Aorta (tissue), 5 donors: ENCODE results near the gene SMIM38. TPM values are rescaled to one million over a fixed set of nuclear protein-coding genes. Genes with fewer than 3 reads are reported as not detected.

Experiments
- ATAC-seq: fragments of 200-7000 bp; cut with Tn5 transposase; one replicate; pipeline ENCODE4 v1.9.1; 2022; ENCODE audit warnings: moderate library complexity; ENCODE audit not compliant: low FRiP score
- DNase-seq, 2 donors: peaks; one replicate each; pipeline ENCODE4 v3.0.0-alpha.2; 2020
- H3K27ac ChIP-seq, 2 donors: one replicate each; pipeline ENCODE4 v1.5.1; 2013; ENCODE audit warnings: low read length in 2 of 2, mild to moderate bottlenecking in 2 of 2, moderate library complexity in 2 of 2, control low read depth in 1 of 2, inconsistent platforms in 1 of 2, low read depth in 1 of 2
- H3K27me3 ChIP-seq, 2 donors: one replicate each; pipeline ENCODE4 v1.6.1; 2013; ENCODE audit warnings: control low read depth in 1 of 2, low read length in 1 of 2, mild to moderate bottlenecking in 1 of 2, moderate library complexity in 1 of 2; ENCODE audit not compliant: insufficient read depth in 2 of 2, control insufficient read depth in 1 of 2
- H3K36me3 ChIP-seq, 2 donors: one replicate each; pipeline ENCODE4 v1.6.1; 2013; ENCODE audit warnings: control low read depth in 1 of 2, low read length in 1 of 2, mild to moderate bottlenecking in 1 of 2; ENCODE audit not compliant: insufficient read depth in 2 of 2, control insufficient read depth in 1 of 2
- H3K4me1 ChIP-seq, 2 donors: one replicate each; pipeline ENCODE4 v1.6.1; 2013; ENCODE audit warnings: low read length in 2 of 2, control low read depth in 1 of 2, mild to moderate bottlenecking in 1 of 2, moderate library complexity in 1 of 2; ENCODE audit not compliant: insufficient read depth in 2 of 2, control insufficient read depth in 1 of 2
- H3K4me3 ChIP-seq, 2 donors: one replicate each; pipeline ENCODE4 v1.5.1; 2013; ENCODE audit warnings: low read length in 2 of 2, control low read depth in 1 of 2, mild to moderate bottlenecking in 1 of 2
- H3K9me3 ChIP-seq: one replicate; pipeline ENCODE4 v1.6.1; 2013; ENCODE audit warnings: mild to moderate bottlenecking, low read length; ENCODE audit not compliant: control insufficient read depth
- WGBS, 2 donors: extraction: QIAGEN DNeasy Blood & Tissue Kit; methylation state at CpG; one replicate each; pipeline ENCODE4 v1.1.7; 2013; 5-methylcytosine and 5-hydroxymethylcytosine counted together
- intact Hi-C, 2 donors: fragments of 100-400 bp; cut with DNase I; formaldehyde crosslinking; loops; one replicate each; pipeline versions ENCODE4 v1.14.2 to v1.15.0; 2022
- polyA plus RNA-seq, 2 donors: library from polyadenylated mRNA; stranded (reverse); fragments of 200-250 nt; gene quantifications; one replicate each; pipeline ENCODE4 v1.2.3, GENCODE V29; 2013
- total RNA-seq, 2 donors: library from RNA; stranded (reverse); fragmentation: NEBNext Ultra II Directional; extraction: Animal tissue kit (Norgen Biotek cat#: 25700); gene quantifications; one replicate each; pipeline ENCODE4 v1.2.1, GENCODE V29; 2021
- donor health status: healthy with polysubstance abuse.
- donor health status: Bipolar disorder and iron deficiency.
- donor health status: DM: no; HTN: no; CAD: no.
- donor health status: DM: no; HTN: no; CAD: no.
- donor health status: DM: yes; HTN: yes; CAD: no.

SMIM38 gene
- total and polyA plus RNA-seq, 4 donors = 0.56 to 2.8 (median 1.6) TPM; not detected in 1

DNA sequence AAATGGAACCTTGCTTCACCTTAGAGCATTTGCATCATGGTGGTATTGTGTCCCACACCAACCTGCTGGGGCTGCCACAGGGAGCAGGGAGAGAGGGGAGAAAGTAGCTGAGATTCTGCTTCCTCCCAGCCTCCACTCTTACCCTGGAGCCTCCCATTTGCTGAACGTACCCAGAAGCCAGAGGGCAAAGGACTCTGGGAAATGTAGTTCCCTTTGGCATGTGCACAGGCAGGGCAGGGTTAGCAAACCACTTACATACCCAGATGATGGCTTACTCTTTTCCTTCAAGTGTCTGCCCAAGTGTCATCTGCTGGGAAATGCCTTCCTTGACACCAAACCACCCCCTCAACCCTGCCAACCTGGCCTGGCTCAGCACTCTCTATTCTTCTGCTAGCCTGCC is 16.9 kb downstream of the SMIM38 start:
- 15 to 35% methylated on average over 1 of the region's 1 CpG for WGBS, 2 donors
- ATAC-seq = no peak
- Histone ChIP-seq H3K27me3 (no peaks in the 10 kb centered on the region), H3K4me1 (no peaks in the 10 kb centered on the region), H3K9me3 (peaks cover 2% of the 10 kb centered on the region), H3K27ac (no peak overlapping the region), H3K4me3 (no peak overlapping the region), H3K36me3 (no peaks in the 10 kb centered on the region)
- intact Hi-C loops = no loop called here
- DNase-seq = peak in 1 of 2 donors; percentile 1

- WGBS, 2 donors = 95 to 96% methylated on average over 3 of the region's 3 CpGs
- intact Hi-C loops = no loop called here
- Histone ChIP-seq H3K4me1 (no peaks in the 10 kb centered on the region), H3K4me3 (no peak overlapping the region), H3K36me3 (no peaks in the 10 kb centered on the region), H3K27me3 (no peaks in the 10 kb centered on the region), H3K27ac (no peak overlapping the region), H3K9me3 (peaks cover 2% of the 10 kb centered on the region)
- ATAC-seq = no peak
- DNase-seq = peak; percentile 17 to 55
Observed at GRCh38 chr11:69173331-69173730, 17.6 kb downstream of the SMIM38 start.

- Histone ChIP-seq H3K36me3 (no peaks in the 10 kb centered on the region), H3K27ac (no peak overlapping the region), H3K27me3 (no peaks in the 10 kb centered on the region), H3K9me3 (peaks cover 2% of the 10 kb centered on the region), H3K4me1 (no peaks in the 10 kb centered on the region), H3K4me3 (no peak overlapping the region)
- intact Hi-C loops = no loop called here
- 90 to 91% methylated on average over 8 of the region's 8 CpGs for WGBS, 2 donors
- peak; percentile 0 to 59 for DNase-seq
- no peak for ATAC-seq
Observed at GRCh38 chr11:69173925-69174581, 18.3 kb downstream of the SMIM38 start.

DNA sequence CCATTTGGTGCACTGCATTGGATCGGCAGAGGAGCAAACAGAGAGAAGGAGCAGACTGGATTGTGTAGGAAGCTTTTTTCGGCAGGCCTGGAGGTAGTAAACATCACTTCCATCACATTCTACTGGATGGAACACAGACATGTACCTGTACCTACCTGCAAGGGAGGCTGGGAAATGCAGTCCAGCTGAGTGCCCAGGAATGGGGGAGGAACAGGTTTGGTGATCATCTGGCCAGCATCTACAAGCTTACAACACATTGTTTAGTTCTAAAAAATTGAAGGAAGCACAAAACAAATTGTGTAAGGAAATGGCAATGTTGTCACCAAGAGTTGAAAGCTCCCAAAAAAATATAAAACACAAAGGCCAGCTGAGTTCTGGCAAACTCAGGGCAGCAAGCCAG is 19.1 kb downstream of the SMIM38 start:
- ATAC-seq (no peak), DNase-seq (no peak)
- Histone ChIP-seq H3K36me3 (no peaks in the 10 kb centered on the region), H3K4me1 (no peaks in the 10 kb centered on the region), H3K27me3 (no peaks in the 10 kb centered on the region), H3K27ac (no peak overlapping the region), H3K9me3 (peaks cover 2% of the 10 kb centered on the region), H3K4me3 (no peak overlapping the region)
- intact Hi-C loops = no loop called here
- 95% methylated on average over 2 of the region's 2 CpGs for WGBS, 2 donors

DNA sequence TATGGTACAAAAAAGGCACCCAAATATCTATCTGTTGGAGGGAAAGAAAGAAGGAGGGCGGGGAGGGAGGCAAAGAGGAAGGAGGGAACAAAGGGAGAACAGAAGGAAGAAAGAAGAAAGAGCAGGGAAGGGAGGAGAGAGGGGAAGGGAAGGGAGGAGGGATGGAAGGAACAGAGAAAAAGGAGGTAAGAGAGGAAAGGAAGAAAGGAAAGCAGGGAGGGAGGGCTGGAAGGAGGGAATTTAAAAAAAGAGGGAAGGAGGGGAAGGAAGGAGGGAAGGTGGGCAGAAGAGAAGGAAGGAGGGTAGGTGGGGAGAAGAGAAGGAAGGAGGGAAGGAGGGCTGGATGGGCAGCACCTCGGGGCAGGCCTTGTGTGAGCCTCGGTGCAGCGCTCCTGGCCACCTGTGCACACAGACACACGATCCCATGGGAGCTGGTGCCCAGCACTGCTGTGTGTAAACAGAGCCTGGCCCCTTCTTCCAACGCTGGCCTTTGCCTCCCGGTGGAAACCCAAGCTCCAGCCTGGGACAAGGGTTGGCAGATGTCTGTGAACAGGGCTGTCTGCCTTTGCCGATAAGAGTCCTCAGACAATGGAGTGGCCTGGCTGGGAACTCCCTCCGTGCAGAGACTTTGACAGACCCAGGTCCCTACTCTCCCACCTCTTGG is 23.2 kb downstream of the SMIM38 start:
- Histone ChIP-seq H3K27ac (no peak overlapping the region), H3K27me3 (no peaks in the 10 kb centered on the region), H3K4me1 (no peaks in the 10 kb centered on the region), H3K4me3 (no peak overlapping the region), H3K9me3 (peaks cover 4% of the 10 kb centered on the region), H3K36me3 (no peaks in the 10 kb centered on the region)
- 74 to 80% methylated on average over 9 of the region's 9 CpGs for WGBS, 2 donors
- DNase-seq = peak in 1 of 2 donors; percentile 29
- ATAC-seq = no peak
- intact Hi-C loops = no loop called here

- Histone ChIP-seq H3K36me3 (no peaks in the 10 kb centered on the region), H3K9me3 (peaks cover 2% of the 10 kb centered on the region), H3K27me3 (no peaks in the 10 kb centered on the region), H3K27ac (no peak overlapping the region), H3K4me1 (no peaks in the 10 kb centered on the region), H3K4me3 (no peak overlapping the region)
- ATAC-seq (no peak), DNase-seq (peak in 1 of 2 donors; percentile 12)
- 89 to 90% methylated on average over 9 of the region's 9 CpGs for WGBS, 2 donors
- intact Hi-C loops = no loop called here
Observed at GRCh38 chr11:69180226-69180625, 24.5 kb downstream of the SMIM38 start.

- no peaks in the 10 kb centered on the region for H3K36me3 ChIP-seq
- no peak for ATAC-seq
- H3K27me3 ChIP-seq = no peaks in the 10 kb centered on the region
- H3K4me1 ChIP-seq = no peaks in the 10 kb centered on the region
- DNase-seq = peak in 1 of 2 donors; percentile 6
- intact Hi-C loops = no loop called here
- peaks cover 2% of the 10 kb centered on the region for H3K9me3 ChIP-seq
- 78 to 92% methylated on average over 3 of the region's 3 CpGs for WGBS, 2 donors
- no peak overlapping the region for H3K27ac ChIP-seq
- H3K4me3 ChIP-seq = no peak overlapping the region
Observed at GRCh38 chr11:69180726-69181125, 25.0 kb downstream of the SMIM38 start.

- Histone ChIP-seq H3K4me3 (no peak overlapping the region), H3K27ac (no peak overlapping the region), H3K27me3 (no peaks in the 10 kb centered on the region), H3K36me3 (no peaks in the 10 kb centered on the region), H3K4me1 (no peaks in the 10 kb centered on the region), H3K9me3 (peaks cover 6% of the 10 kb centered on the region)
- intact Hi-C loops = no loop called here
- no peak for ATAC-seq
- 83 to 85% methylated on average over 8 of the region's 8 CpGs for WGBS, 2 donors
- DNase-seq = peak in 1 of 2 donors; percentile 20
Observed at GRCh38 chr11:69183613-69184012, 27.9 kb downstream of the SMIM38 start.
